ENCODE data around the gene ERVH48-1. TPM values are rescaled to one million over a fixed set of nuclear protein-coding genes. Genes with fewer than 3 reads are reported as not detected.
"Not testable (repeated sequence)": the region's sequence is repeated elsewhere in the genome, so short reads cannot be mapped to it uniquely, and the experiment has no call there.

Gene ERVH48-1
- total RNA-seq, 1 donor from 2014 or later: not detected

- peak; percentile 84 for DNase-seq (ENCODE audit: low spot score)
These were observed 14.4 kb upstream of the ERVH48-1 start for GRCh38 chr21:42939582-42940413.

GRCh38 chr21:42938606-42938995, 13.2 kb upstream of the ERVH48-1 start:
- DNase-seq (ENCODE audit: low spot score): not testable (repeated sequence)

GRCh38 chr21:42937960-42938605, 12.7 kb upstream of the ERVH48-1 start:
- no peak for DNase-seq (ENCODE audit: low spot score)

DNA sequence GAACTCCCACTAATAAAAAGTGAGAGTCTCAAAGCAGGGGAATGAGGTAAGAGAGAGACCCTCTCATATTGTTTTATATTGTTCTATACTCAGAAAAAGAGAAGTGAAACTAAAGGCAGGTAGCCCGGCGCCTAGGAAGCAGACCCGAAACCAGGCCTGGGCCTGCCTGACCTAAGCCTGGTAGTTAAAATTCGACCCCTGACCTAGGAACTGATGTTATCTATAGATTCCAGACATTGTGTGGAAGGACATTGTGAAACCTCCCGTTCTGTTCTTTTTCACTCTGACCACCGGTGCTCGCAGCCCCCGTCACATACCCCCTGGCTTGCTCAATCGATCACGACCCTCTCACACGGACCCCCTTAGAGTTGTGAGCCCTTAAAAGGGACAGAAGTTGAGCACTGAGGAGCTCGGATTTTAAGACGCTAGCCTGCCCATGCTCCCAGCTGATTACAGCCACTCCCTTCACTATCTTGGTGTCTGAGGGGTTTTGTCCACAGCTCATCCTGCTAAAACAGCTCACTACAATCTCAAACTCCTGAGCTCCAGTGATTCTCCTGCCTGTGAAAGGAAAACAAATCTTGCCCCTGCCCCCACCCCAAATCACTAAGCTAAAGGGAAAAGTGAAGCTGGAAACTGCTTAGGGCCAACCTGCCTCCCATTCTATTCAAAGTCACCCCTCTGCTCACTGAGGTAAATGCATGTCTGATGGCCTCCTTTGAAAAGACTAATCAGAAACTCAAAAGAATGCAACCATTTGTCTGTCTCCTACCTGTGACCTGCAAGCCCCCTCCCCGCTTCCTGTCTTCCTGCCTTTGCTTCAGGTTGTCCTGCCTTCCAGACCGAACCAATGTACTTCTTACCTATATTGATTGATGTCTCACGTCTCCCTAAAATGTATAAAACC, 11.9 kb upstream of the ERVH48-1 start:
- DNase-seq (ENCODE audit: low spot score): not testable (repeated sequence)

- DNase-seq (ENCODE audit: low spot score): not testable (repeated sequence)
These were observed 10.9 kb upstream of the ERVH48-1 start for GRCh38 chr21:42936360-42936759.

- DNase-seq (ENCODE audit: low spot score): not testable (repeated sequence)
These were observed 8.5 kb upstream of the ERVH48-1 start for GRCh38 chr21:42933973-42934372.

- not testable (repeated sequence) for DNase-seq (ENCODE audit: low spot score)
These were observed 7.9 kb upstream of the ERVH48-1 start for GRCh38 chr21:42933137-42933970.

DNA sequence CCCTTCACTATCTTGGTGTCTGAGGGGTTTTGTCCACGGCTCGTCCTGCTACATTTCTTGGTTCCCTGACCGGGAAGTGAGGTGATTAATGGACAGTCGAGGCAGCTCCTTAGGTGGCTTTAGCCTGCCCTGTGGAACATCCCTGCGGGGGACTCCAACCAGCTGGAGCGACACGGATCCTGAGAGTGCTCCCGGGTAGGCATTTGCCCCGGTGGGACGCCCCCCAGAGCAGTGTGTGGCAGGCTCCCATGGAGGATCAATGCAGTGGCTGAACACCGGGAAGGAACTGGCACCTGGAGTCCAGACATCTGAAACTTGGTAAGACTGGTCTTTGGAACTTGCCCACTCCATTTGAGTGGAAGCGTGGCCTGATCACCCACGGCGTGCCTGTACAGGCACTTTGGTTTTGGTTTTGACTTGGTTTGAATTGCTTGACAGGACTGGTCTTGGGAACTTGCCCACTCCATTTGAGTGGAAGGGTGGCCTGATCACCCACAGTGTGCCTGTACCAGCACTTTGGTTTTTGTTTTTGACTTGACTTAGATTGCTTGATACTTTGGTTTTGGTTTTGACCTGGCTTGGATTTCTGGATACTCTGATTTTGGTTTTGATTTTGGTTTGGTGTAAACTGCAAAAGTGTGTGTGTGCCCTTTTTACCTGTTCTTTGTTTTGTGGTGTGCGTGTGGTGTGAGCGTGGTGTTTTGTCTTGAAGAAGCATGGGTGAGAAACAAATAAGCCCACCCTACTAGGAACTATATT, 7.1 kb upstream of the ERVH48-1 start:
- not testable (repeated sequence) for DNase-seq (ENCODE audit: low spot score)

DNA sequence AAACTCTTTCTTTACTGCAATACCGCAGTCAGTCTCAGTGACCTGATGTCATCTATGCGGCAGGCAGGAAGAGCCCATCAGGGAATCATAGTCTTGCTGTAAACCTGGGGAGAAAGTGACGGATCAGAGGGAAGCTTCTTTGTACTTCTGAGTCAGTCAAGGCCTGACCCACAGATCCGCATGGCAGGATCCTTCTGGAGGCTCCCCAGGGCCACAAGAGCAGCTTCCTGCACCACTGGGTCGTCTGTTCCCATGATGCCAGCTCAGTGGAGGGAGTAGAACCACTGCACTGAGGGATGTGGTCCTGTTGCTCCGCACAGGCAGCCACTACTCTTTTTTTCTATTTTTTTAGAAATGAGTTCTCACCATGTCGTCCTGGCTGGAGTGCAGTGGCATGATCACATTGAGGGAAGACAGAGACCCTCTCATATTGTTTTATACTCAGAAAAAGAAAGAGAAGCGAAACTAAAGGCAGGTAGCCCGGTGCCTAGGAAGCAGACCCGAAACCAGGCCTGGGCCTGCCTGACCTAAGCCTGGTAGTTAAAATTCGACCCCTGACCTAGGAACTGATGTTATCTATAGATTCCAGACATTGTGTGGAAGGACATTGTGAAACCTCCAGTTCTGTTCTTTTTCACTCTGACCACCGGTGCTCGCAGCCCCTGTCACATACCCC, 6.3 kb upstream of the ERVH48-1 start:
- DNase-seq (ENCODE audit: low spot score): no peak

GRCh38 chr21:42929969-42930368, 4.5 kb upstream of the ERVH48-1 start:
- DNase-seq (ENCODE audit: low spot score): no peak

DNA sequence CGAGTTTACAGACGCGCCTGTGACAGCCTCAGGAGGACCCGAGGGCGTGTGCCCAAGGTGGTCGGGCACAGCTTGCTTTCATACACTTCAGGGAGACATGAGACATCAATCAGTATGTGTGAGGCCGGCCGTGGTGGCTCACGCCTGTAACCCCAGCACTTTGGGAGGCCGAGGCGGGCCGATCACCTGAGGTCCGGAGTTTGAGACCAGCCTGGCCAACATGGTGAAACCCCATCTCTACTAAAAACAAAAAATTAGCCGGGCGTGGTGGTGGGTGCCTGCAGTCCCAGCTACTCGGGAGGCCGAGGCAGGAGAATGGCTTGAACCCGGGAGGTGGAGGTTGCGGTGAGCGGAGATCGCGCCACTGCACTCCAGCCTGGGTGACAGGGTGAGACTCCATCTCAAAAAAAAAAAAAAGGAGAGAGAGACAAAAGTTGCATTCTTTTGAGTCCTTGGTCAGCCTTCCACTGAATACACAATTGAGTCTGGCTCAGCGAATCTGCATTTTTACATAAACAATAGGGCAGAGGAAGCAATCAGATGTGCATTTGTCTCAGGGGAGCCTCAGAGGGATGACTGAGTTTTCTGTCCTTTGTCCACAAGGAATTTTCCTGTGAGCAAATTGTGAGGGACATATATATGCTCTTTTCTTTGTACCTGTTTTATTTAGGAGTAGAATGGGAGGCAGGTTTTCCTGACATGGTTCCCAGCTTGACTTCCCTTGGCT, 2.2 kb upstream of the ERVH48-1 start:
- DNase-seq (ENCODE audit: low spot score): not testable (repeated sequence)

GRCh38 chr21:42924433-42924751, 1.0 kb downstream of the ERVH48-1 start:
- no peak for DNase-seq (ENCODE audit: low spot score)

GRCh38 chr21:42923553-42924432, 1.6 kb downstream of the ERVH48-1 start:
- DNase-seq (ENCODE audit: low spot score): peak; percentile 77

- DNase-seq (ENCODE audit: low spot score): no peak
These were observed 2.5 kb downstream of the ERVH48-1 start for GRCh38 chr21:42922918-42923317.

DNA sequence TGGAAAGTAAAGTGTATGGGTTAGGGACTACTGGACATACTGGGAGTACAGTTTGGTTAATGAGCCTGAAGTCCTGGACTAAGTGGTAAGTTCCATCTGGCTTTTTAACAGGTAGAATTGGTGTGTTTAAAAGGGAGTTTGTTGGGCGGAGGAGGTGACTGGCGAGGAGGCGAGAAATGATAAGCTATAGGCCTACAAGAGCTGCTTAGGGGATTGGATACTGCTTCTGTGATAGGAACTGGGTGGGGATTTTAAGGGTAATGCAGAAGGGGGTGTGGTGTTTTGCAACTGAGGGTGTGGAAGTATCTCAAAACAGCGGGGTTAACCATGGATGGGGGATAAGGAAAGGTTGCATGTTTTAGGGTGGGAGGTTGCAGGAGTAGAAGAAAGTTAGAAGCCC, 3.5 kb downstream of the ERVH48-1 start:
- no peak for DNase-seq (ENCODE audit: low spot score)

GRCh38 chr21:42918291-42918690, 7.1 kb downstream of the ERVH48-1 start:
- no peak for DNase-seq (ENCODE audit: low spot score)

- no peak for DNase-seq (ENCODE audit: low spot score)
These were observed 12.0 kb downstream of the ERVH48-1 start for GRCh38 chr21:42913476-42913875.

DNA sequence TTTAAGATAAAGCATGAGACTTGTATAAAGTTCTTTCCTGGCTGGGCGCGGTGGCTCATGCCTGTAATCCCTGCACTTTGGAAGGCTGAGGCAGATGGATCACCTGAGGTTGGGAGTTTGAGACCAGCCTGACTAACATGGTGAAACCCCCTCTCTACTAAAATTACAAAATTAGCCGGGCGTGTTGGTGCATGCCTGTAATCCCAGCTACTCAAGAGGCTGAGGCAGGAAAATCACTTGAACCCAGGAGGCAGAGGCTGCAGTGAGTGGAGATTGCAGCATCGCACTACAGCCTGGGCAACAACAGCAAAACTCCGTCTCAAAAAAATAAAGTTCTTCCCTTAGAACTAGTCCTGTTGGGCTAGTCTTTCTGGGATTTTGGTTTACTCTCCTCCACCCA, 13.5 kb downstream of the ERVH48-1 start:
- not testable (repeated sequence) for DNase-seq (ENCODE audit: low spot score)
